ENCODE data around the gene HIVEP3. TPM values are rescaled to one million over a fixed set of nuclear protein-coding genes. Genes with fewer than 3 reads are reported as not detected.

The HIVEP3 gene
- polyA plus RNA-seq, 1 donor (not counting 4 experiments of a cell fraction or from before 2014, with no cell fraction given), result 1.1 TPM

GRCh38 chr1:41887365-41887764 is 31.4 kb downstream of the HIVEP3 start:
- Histone ChIP-seq H2AFZ (ENCODE audit: control insufficient read depth, low read length) (no peak overlapping the region), H3K79me2 (ENCODE audit: control insufficient read depth, insufficient read depth, low read length) (no peaks in the 10 kb centered on the region), H3K4me2 (ENCODE audit: control insufficient read depth, extremely low read depth, insufficient read depth, low read depth, low read length) (no peak overlapping the region), H3K9ac (ENCODE audit: control insufficient read depth, extremely low read depth, insufficient read depth, low read length) (no peak overlapping the region), H3K27me3 (ENCODE audit: control insufficient read depth, extremely low read depth, insufficient read depth, low read length) (no peaks in the 10 kb centered on the region), H3K4me1 (ENCODE audit: control insufficient read depth, extremely low read depth, insufficient read depth, low read length) (peaks cover 15% of the 10 kb centered on the region), H3K9me1 (ENCODE audit: control insufficient read depth, extremely low read depth, insufficient read depth, low read length) (no peaks in the 10 kb centered on the region), H3K36me3 (ENCODE audit: control insufficient read depth in 2 of 2, extremely low read depth in 1 of 2, insufficient read depth in 2 of 2, low read length in 2 of 2) (no peaks in the 10 kb centered on the region), H3K4me3 (ENCODE audit: control insufficient read depth in 2 of 3, extremely low read depth in 1 of 3, insufficient read depth in 2 of 3, low read depth in 1 of 3, low read length in 3 of 3) (no peak overlapping the region), H4K20me1 (ENCODE audit: control insufficient read depth, extremely low read depth, insufficient read depth, low read length) (no peaks in the 10 kb centered on the region), H3K9me3 (ENCODE audit: control insufficient read depth, low read depth, low read length) (no peaks in the 10 kb centered on the region), H3K27ac (ENCODE audit: control insufficient read depth, insufficient read depth, low read length) (no peak overlapping the region)
- dilution Hi-C loops (cut with MboI; ENCODE audit: extremely low pct_ligation_motif_present, low sequenced_read_pairs), result no loop called here
- FAIRE-seq (no peak), DNase-seq (ENCODE audit: low read depth, low spot score) (no peak)
- TF ChIP-seq CTCF (optimal IDR thresholded peaks at IDR 0.05 in 1 of 3, IDR thresholded peaks at IDR 0.05 in 1 of 3, conservative IDR thresholded peaks at IDR 0.05 in 1 of 3; ENCODE audit: extremely low read depth in 1 of 3, insufficient read depth in 2 of 3, low read length in 3 of 3) (no peak), EZH2 (IDR thresholded peaks at IDR 0.05; ENCODE audit: low read length) (no peak)

- Histone ChIP-seq H3K9me1 (ENCODE audit: control insufficient read depth, extremely low read depth, insufficient read depth, low read length) (no peaks in the 10 kb centered on the region), H2AFZ (ENCODE audit: control insufficient read depth, low read length) (no peak overlapping the region), H3K4me1 (ENCODE audit: control insufficient read depth, extremely low read depth, insufficient read depth, low read length) (peaks cover 5% of the 10 kb centered on the region), H3K27me3 (ENCODE audit: control insufficient read depth, extremely low read depth, insufficient read depth, low read length) (no peaks in the 10 kb centered on the region), H3K36me3 (ENCODE audit: control insufficient read depth in 2 of 2, extremely low read depth in 1 of 2, insufficient read depth in 2 of 2, low read length in 2 of 2) (no peaks in the 10 kb centered on the region), H3K9ac (ENCODE audit: control insufficient read depth, extremely low read depth, insufficient read depth, low read length) (no peak overlapping the region), H3K4me3 (ENCODE audit: control insufficient read depth in 2 of 3, extremely low read depth in 1 of 3, insufficient read depth in 2 of 3, low read depth in 1 of 3, low read length in 3 of 3) (no peak overlapping the region), H3K4me2 (ENCODE audit: control insufficient read depth, extremely low read depth, insufficient read depth, low read depth, low read length) (no peak overlapping the region), H4K20me1 (ENCODE audit: control insufficient read depth, extremely low read depth, insufficient read depth, low read length) (no peaks in the 10 kb centered on the region), H3K9me3 (ENCODE audit: control insufficient read depth, low read depth, low read length) (no peaks in the 10 kb centered on the region), H3K79me2 (ENCODE audit: control insufficient read depth, insufficient read depth, low read length) (no peaks in the 10 kb centered on the region), H3K27ac (ENCODE audit: control insufficient read depth, insufficient read depth, low read length) (no peak overlapping the region)
- TF ChIP-seq CTCF (optimal IDR thresholded peaks at IDR 0.05 in 1 of 3, IDR thresholded peaks at IDR 0.05 in 1 of 3, conservative IDR thresholded peaks at IDR 0.05 in 1 of 3; ENCODE audit: extremely low read depth in 1 of 3, insufficient read depth in 2 of 3, low read length in 3 of 3) (no peak), EZH2 (IDR thresholded peaks at IDR 0.05; ENCODE audit: low read length) (no peak)
- DNase-seq (ENCODE audit: low read depth, low spot score), result no peak
- dilution Hi-C loops (cut with MboI; ENCODE audit: extremely low pct_ligation_motif_present, low sequenced_read_pairs), result no loop called here
- no peak for FAIRE-seq
Observed at GRCh38 chr1:41884256-41885230, 34.2 kb downstream of the HIVEP3 start.

Measured in keratinocyte (primary cell).